PC-3 (cell line): ENCODE results near the gene NTM.

ENCODE experiments used
- CTCF ChIP-seq: fragments of 300-600 bp; sonication (generic); conservative IDR thresholded peaks from 2 replicates; pipeline ENCODE4 v1.5.1; 2017; ENCODE audit warnings: antibody characterized with exemption, low read depth, mild to moderate bottlenecking, low read length
- EZH2 ChIP-seq: fragments of 300-600 bp; sonication (generic); IDR thresholded peaks from one replicate; pipeline ENCODE4 v1.6.1; 2017; ENCODE audit warnings: antibody characterized with exemption, mild to moderate bottlenecking, low read length; ENCODE audit not compliant: unreplicated experiment
- EZH2phosphoT487 ChIP-seq: fragments of 300-600 bp; sonication (generic); IDR thresholded peaks from 2 replicates; pipeline ENCODE4 v1.6.1; 2018; ENCODE audit warnings: mild to moderate bottlenecking, antibody characterized with exemption, low read length, borderline replicate concordance

GRCh38 chr11:132137981-132138313 lies 767.5 kb downstream of the NTM start:
- no peak for TF ChIP-seq EZH2phosphoT487
- TF ChIP-seq CTCF: no peak
- TF ChIP-seq EZH2: no peak
